Measurements from ENCODE around the gene NPM1.
"Not testable (repeated sequence)": the region's sequence is repeated elsewhere in the genome, so short reads cannot be mapped to it uniquely, and the experiment has no call there.

The NPM1 gene, protein sequence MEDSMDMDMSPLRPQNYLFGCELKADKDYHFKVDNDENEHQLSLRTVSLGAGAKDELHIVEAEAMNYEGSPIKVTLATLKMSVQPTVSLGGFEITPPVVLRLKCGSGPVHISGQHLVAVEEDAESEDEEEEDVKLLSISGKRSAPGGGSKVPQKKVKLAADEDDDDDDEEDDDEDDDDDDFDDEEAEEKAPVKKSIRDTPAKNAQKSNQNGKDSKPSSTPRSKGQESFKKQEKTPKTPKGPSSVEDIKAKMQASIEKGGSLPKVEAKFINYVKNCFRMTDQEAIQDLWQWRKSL

GRCh38 chr5:171387345-171387969 lies at the start of gene NPM1:
Gene NPM1 (plus strand): TSS chr5:171387849. CDS start chr5:171387949, 100 bp downstream.
- peak; percentile 96 to 97 for DNase-seq

DNA sequence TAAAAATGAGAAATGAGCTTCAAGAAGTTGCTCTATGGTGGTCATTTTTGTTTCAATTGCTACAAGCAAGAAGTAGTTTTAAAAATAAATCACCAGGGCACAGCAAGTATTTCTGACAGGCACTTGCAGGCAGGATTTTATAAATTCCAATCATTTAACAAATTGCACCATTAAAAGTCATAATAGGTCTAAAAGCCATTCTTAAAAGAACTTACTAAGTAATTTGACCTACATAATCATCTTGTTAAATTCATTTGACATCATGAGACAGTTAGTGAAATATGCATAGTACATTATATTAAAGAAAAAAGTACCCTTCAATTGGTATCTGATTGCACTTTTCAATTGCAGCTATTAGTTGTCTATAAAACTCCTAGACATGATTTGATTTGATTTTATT lies 47.6 kb upstream of the NPM1 start:
- no peak for DNase-seq

- DNase-seq, result no peak
Observed at GRCh38 chr5:171340491-171340890, 47.2 kb upstream of the NPM1 start.

- DNase-seq, result peak; percentile 21 to 38
Observed at GRCh38 chr5:171342362-171343111, 45.1 kb upstream of the NPM1 start.

DNA sequence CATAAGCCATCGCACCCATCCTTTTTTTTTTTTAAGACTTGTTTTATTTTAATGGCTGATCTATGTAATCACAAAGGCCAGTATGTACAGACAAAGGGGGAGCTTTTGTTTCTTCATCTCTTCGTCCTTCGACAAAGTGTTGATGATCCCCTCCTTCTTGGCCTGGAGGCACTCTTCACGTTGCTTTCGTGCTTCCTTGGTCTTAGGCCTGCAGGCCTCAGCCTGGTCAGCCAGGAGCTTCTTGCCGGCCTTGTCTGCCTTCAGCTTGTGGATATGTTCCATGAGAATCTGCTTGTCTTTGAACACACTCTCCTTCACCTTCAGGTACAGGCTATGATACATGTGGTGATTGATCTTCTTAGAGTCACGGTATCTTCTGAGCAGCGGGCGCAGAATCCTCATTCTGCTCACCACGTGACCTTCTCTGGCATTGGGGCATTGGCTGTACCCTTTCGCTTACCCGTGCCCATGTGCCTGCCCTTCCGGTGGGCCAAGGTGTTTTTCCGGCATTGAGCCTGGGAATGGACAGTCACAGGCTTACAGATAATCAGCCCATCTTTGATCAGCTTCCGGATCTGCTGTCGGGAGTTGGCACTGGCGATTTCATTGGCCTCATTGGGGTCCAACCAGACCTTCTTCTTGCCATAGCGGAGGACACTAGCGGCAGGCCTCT lies 42.6 kb upstream of the NPM1 start:
- DNase-seq, result no peak

DNA sequence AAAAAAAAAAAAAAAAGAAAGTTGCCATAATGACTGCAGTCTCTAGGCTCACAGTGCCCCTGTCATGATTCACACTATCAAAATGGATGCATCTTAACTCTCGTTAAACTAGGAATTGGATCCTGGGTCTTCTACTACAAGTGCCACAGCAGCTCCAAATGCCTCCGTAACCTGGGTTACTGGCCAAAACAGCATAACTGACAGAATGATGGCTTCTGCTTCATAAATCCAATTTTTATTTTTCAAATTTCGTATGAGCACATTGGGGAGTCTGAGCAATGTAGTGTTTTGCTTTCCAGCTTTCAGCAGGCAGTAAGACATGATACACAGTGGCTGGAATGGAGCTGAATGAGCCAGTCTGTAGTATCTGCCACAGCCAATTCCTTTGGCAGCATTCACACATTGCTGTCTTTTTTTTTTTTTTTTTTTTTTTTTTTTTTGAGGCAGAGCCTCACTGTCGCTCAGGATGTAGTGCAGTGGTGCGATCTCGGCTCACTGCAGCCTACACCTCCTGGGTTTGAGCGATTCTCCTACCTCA lies 36.0 kb upstream of the NPM1 start:
- no peak for DNase-seq

- peak; percentile 28 to 45 for DNase-seq
Observed at GRCh38 chr5:171355302-171355724, 32.3 kb upstream of the NPM1 start.

DNA sequence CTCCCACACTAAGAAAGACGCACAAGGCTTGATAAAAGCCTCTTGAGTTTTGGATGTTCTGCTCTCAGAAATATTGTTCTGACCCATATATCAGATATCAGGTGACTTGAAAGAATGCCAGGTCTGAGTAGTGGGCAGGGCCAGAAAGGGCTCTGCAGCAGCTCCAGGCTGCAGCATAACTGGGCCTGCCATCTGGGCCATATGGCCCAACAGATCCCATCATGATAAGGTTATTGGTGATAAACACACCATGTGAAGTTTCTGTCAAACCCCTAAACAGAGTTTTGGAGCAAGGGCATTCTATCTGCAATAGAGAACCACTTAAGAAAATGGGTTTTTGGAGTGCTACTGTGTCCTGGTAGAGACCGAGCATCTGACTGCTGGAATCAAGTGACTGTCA lies 29.8 kb upstream of the NPM1 start:
- no peak for DNase-seq

DNA sequence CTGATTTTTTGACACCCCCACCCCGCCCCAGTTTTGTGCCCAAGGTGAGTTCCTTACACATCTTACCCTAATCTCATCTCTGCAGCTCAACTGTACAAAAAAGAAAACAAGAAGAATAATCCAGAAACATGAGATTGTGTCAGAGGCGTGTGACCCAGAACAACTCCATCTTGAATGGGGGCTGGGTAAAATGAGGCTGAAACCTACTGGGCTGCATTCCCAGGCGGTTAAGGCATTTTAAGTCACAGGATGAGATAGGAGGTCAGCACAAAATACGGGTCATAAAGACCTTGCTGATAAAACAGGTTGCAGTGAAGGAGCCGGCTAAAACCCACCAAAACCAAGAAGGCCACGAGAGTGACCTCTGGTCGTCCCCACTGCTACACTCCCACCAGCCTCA lies 26.5 kb upstream of the NPM1 start:
- not testable (repeated sequence) for DNase-seq

DNA sequence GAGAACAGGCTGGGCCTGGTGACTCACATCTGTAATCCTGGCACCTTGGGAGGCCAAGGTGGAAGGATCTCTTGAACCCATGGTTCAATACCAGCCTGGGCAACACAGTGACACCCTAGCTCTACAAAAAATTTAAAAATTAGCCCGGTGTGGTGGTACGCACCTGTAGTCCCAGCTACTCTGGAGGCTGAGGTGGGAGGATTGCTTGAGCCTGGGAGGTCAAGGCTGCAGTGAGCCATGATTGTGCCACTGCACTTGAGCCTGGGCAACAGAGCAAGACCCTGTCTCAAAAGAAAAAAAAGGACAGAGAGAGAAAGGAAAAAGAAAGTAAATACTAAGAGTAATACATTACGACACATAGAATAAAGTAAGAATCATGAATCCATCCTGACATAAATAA lies 24.4 kb upstream of the NPM1 start:
- not testable (repeated sequence) for DNase-seq

DNA sequence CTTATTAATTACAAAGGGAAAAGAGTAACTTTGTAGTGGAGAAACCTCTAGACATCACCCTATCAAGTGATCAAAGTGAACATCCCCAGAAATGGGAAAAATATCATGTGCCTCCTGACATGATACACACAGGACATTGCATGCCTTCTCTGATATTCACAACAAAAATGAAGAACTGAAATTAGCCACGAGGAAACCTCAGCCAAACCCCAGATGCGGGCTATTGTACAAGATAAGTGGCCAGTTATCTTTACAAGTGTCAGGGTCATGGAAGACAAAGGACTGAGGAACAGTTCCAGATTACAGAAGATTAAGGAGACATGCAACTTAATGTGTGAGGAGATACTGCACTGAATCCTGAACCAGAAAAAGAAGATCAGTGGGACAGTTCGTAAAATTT lies 23.8 kb upstream of the NPM1 start:
- no peak for DNase-seq

GRCh38 chr5:171365351-171365750 lies 22.3 kb upstream of the NPM1 start:
- DNase-seq, result no peak

DNA sequence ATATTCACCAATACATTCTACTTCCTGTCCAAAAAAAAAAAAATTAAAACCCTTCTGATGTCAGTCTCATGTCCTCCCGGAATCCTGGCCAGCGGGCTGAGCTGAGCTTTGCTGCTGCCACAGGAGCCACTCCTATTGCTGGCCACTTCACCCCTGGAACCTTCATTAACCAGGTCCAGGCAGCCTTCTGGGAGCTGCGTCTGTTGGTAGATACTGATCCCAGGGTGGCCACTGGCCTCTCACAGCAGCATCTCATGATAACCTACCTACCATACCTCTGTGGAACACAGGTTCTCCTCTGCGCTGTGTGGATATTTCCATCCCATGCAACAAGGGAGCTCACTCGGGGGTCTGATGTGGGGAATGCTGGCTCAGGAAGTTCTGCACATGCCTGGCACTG lies 21.0 kb upstream of the NPM1 start:
- DNase-seq, result no peak

GRCh38 chr5:171367424-171368370 lies 20.0 kb upstream of the NPM1 start:
- no peak for DNase-seq

- DNase-seq, result no peak
Observed at GRCh38 chr5:171369056-171369455, 18.6 kb upstream of the NPM1 start.

- DNase-seq, result no peak
Observed at GRCh38 chr5:171369898-171370297, 17.8 kb upstream of the NPM1 start.

GRCh38 chr5:171370881-171371280 lies 16.8 kb upstream of the NPM1 start:
- DNase-seq, result not testable (repeated sequence)

DNA sequence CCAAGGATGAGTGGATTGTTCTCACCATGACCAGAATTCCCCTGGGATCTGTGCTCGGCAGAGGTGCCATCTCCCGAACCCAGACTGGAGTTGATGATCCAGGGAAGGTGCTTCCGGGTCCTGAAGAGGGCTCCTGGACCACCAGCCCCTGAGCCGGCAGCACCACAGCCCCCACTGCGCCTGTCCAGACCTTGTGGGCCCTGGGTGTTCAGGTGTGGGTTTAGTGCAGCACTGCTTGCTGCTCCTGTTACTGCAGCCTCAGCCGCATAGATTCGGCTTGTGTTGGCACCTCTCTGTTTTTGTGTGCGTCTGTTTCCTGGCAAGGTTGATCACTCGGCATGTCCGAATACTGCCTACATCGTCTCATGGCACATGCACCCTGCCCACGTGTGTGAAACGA lies 16.3 kb upstream of the NPM1 start:
- DNase-seq, result no peak

DNA sequence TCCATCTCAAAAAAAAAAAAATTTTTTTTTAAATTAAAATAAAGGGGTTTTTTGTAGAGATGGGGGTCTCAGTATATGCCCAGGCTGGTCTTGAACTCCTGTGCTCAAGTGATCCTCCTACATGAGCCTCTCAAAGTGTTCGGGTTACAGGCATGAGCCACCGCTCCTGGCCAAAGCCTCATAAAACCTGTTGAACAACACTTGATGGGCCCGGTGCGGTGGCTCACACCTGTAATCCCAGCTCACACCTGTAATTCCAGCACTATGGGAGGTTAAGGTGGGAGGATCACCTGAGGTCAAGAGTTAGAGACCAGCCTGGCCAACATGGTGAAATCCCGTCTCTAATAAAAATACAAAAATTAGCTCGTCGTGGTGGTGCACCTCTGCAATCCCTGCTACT lies 7.7 kb upstream of the NPM1 start:
- no peak for DNase-seq

DNA sequence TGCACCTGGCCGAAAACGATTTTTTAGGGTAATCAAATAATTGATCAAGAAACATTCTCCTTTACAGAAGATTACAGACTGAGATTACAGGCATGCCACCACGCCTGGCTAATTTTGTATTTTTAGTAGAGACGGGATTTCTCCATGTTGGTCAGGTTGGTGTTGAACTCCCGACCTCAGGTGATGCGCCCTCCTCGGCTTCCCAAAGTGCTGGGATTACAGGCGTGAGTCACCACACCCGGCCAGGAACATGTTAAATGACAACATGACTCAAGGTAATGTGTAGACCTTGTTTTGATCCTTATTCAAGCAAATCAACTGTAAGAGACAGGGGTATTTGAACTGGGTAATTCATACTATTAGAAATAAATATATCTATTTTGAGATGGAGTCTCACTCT lies 3.2 kb upstream of the NPM1 start:
- DNase-seq, result not testable (repeated sequence)

DNA sequence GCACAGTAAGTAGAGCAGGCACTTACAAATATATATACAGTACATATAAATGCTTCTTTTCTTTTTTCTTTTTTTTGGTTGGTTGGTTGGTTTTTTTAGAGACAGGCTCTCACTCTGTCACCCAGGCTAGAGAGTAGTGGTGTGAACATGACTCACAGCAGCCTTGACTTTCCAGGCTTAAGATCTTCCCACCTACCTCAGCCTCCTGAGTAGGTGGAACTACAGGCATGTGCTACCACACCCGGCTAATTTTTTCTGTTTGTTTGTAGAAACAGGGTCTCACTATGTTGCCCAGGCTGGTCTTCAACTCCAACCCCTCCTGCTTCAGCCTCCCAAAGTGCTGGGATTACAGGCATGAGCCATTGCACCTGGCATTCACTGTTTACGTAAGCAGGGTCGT lies 2.6 kb upstream of the NPM1 start:
- not testable (repeated sequence) for DNase-seq

Measured in activated CD4-positive, alpha-beta T cell treated with anti-CD3 and anti-CD28 coated beads, Interleukin-2, amount 50 U/mL, for 48 hours (primary cell).